Effector memory CD4-positive, alpha-beta T cell (primary cell): Measurements from ENCODE around the gene COPS9.

Source experiments
- DNase-seq, 3 donors: peaks; one replicate each; pipeline ENCODE4 v3.0.0-alpha.2; 2020
- H3K27ac ChIP-seq: 2 replicates; pipeline ENCODE4 v1.7.0; 2013; ENCODE audit warnings: mild to moderate bottlenecking, low read length, moderate library complexity; ENCODE audit not compliant: insufficient read depth, poor library complexity, severe bottlenecking
- H3K27me3 ChIP-seq: replicated peaks from 2 replicates; pipeline ENCODE4 v1.7.0; 2013; ENCODE audit warnings: mild to moderate bottlenecking, low read length; ENCODE audit not compliant: insufficient read depth, control insufficient read depth, poor library complexity, severe bottlenecking
- H3K36me3 ChIP-seq: 2 replicates; pipeline ENCODE4 v1.7.0; 2013; ENCODE audit warnings: mild to moderate bottlenecking, low read length, moderate library complexity; ENCODE audit not compliant: control insufficient read depth, insufficient read depth
- H3K4me1 ChIP-seq: 2 replicates; pipeline ENCODE4 v1.7.0; 2013; ENCODE audit warnings: low read length, mild to moderate bottlenecking; ENCODE audit not compliant: control insufficient read depth, insufficient read depth, poor library complexity, severe bottlenecking
- H3K4me3 ChIP-seq: 2 replicates; pipeline ENCODE4 v1.7.0; 2013; ENCODE audit warnings: low read length, low read depth, mild to moderate bottlenecking; ENCODE audit not compliant: insufficient read depth, poor library complexity, severe bottlenecking
- H3K9me3 ChIP-seq: 2 replicates; pipeline ENCODE4 v1.7.0; 2013; ENCODE audit warnings: mild to moderate bottlenecking, low read length, moderate library complexity; ENCODE audit not compliant: control insufficient read depth

COPS9 gene

GRCh38 chr2:240149943-240150784 lies 14.1 kb upstream of the COPS9 start:
- H3K4me3 ChIP-seq, result no peak overlapping the region
- no peaks in the 10 kb centered on the region for H3K4me1 ChIP-seq
- no peaks in the 10 kb centered on the region for H3K27me3 ChIP-seq
- H3K36me3 ChIP-seq, result no peaks in the 10 kb centered on the region
- H3K27ac ChIP-seq, result no peak overlapping the region
- no peaks in the 10 kb centered on the region for H3K9me3 ChIP-seq
- no peak for DNase-seq

GRCh38 chr2:240147911-240148587 lies 11.9 kb upstream of the COPS9 start:
- no peak for DNase-seq
- peaks cover 3% of the 10 kb centered on the region for H3K4me1 ChIP-seq
- no peaks in the 10 kb centered on the region for H3K27me3 ChIP-seq
- no peaks in the 10 kb centered on the region for H3K36me3 ChIP-seq
- H3K27ac ChIP-seq, result no peak overlapping the region
- H3K9me3 ChIP-seq, result no peaks in the 10 kb centered on the region
- no peak overlapping the region for H3K4me3 ChIP-seq

DNA sequence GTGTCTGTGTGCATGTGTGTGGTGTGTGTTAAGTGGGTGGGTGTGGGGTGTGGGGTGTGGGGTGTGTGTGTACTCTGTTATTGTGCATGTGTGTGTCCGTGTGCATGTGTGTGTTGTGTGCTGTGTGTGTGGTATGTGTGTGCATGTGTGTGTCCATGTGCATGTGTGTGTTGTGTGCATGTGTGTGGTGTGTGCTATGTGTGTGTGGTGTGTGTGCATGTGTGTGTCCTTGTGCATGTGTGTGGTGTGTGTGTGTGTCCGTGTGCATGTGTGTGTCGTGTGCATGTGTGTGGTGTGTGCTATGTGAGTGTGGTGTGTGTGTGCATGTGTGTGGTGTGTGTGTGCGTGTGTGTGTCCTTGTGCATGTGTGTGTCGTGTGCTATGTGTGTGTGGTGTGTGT lies 11.3 kb upstream of the COPS9 start:
- H3K4me3 ChIP-seq, result no peak overlapping the region
- H3K36me3 ChIP-seq, result no peaks in the 10 kb centered on the region
- peaks cover 3% of the 10 kb centered on the region for H3K4me1 ChIP-seq
- H3K27ac ChIP-seq, result no peak overlapping the region
- DNase-seq, result no peak
- no peaks in the 10 kb centered on the region for H3K9me3 ChIP-seq
- no peaks in the 10 kb centered on the region for H3K27me3 ChIP-seq

- Histone ChIP-seq H3K36me3 (no peaks in the 10 kb centered on the region), H3K4me1 (peaks cover 3% of the 10 kb centered on the region), H3K4me3 (no peak overlapping the region), H3K27ac (no peak overlapping the region), H3K9me3 (no peaks in the 10 kb centered on the region), H3K27me3 (no peaks in the 10 kb centered on the region)
- no peak for DNase-seq
These were observed 10.6 kb upstream of the COPS9 start for GRCh38 chr2:240146627-240147278.

DNA sequence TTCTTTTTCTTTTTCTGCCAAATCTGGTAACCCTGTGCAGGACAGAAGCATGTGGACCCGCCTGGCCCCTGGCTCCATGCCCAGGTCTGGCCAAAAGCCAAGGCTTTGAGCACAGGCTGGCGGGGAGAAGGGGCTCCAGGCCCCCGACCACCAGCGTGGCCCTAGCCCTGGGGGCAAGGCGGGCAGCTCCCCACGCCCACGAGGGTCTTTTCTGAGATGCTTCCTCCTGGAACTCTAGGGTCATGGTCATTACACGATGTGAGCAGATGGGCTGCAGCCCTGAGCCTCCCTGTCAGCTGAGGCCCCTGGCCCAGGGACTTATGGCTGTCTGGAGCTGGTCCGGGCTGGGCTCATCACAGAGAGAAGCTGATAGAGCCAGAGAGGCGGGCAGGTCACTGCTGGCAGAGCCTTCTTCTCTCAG lies 10.0 kb upstream of the COPS9 start:
- Histone ChIP-seq H3K36me3 (no peaks in the 10 kb centered on the region), H3K27me3 (no peaks in the 10 kb centered on the region), H3K9me3 (no peaks in the 10 kb centered on the region), H3K4me1 (peaks cover 3% of the 10 kb centered on the region), H3K27ac (no peak overlapping the region), H3K4me3 (no peak overlapping the region)
- DNase-seq, result no peak

DNA sequence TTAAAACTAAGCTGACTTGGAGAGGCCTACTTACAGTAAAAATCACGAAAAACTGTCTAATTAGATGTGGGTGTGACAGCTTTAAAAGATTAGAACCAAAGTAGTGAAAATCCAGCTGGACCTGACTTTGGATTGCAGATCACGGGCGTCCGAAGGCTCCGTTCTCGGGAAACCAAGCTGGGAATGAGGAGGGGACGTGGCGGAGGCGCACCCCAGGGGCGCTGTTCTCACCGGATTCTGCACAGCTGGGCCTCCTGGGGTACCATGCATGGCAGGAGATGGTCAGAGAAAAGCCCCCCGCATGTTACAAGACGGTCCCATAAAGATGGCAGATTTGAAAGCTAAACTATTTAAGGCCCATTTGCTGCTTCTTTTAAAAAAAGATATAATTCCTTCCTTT lies 9.4 kb upstream of the COPS9 start:
- DNase-seq, result no peak
- H3K27ac ChIP-seq, result no peak overlapping the region
- no peaks in the 10 kb centered on the region for H3K27me3 ChIP-seq
- no peaks in the 10 kb centered on the region for H3K9me3 ChIP-seq
- no peak overlapping the region for H3K4me3 ChIP-seq
- H3K36me3 ChIP-seq, result no peaks in the 10 kb centered on the region
- peaks cover 3% of the 10 kb centered on the region for H3K4me1 ChIP-seq

GRCh38 chr2:240144649-240145261 lies 8.7 kb upstream of the COPS9 start:
- Histone ChIP-seq H3K27me3 (no peaks in the 10 kb centered on the region), H3K4me3 (no peak overlapping the region), H3K27ac (no peak overlapping the region), H3K9me3 (no peaks in the 10 kb centered on the region), H3K4me1 (peaks cover 3% of the 10 kb centered on the region), H3K36me3 (no peaks in the 10 kb centered on the region)
- no peak for DNase-seq

DNA sequence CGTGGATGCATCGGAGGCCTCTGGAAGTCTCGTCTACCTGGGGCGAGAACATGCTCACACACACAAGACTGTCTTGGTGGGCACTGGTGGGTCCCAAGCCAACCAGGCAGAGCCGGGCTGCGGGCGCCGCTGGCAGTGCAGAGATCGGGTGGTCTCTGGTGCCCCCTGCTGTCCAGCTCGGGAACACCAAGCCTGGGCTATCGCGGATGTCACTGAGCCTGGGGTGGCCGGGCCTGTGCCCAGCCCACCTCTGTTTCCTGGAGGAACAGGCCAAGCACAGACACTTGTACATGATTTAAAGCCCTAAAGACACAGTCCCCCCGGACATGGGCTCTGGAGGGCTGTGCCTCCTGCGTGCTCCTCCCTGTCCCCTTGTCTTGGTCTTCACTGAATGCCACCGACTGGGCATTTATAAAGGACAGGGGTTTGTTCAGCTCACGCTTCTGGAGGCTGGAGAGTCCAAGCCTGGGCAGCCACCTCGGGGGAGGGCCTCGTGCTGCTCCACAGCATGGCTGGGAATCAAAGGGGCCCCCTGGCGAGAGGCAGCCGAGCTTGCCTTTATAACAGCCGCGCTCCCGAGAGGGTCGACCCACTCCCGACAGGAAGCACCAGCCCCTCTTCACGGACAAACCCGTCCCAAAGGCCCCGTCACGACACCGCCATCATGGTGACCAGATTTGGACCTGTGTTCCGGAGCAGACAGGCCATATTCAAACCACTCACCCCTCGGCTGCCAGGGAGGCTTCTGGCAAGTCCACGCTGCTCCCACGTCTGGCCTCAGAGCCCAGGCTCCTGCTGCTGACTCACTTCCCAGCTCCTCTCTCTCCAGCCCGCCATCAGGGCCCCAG lies 7.9 kb upstream of the COPS9 start:
- Histone ChIP-seq H3K9me3 (no peaks in the 10 kb centered on the region), H3K27ac (no peak overlapping the region), H3K36me3 (no peaks in the 10 kb centered on the region), H3K27me3 (no peaks in the 10 kb centered on the region), H3K4me3 (no peak overlapping the region), H3K4me1 (peaks cover 3% of the 10 kb centered on the region)
- peak; percentile 58 to 71 (median 60) for DNase-seq

GRCh38 chr2:240143276-240143675 lies 7.2 kb upstream of the COPS9 start:
- Histone ChIP-seq H3K4me3 (no peak overlapping the region), H3K4me1 (peaks cover 3% of the 10 kb centered on the region)

More at GRCh38 chr2:240143276-240143675, 7.2 kb upstream of the COPS9 start:
- no peak for DNase-seq
- H3K27ac ChIP-seq, result no peak overlapping the region
- no peaks in the 10 kb centered on the region for H3K9me3 ChIP-seq
- H3K27me3 ChIP-seq, result no peaks in the 10 kb centered on the region
- no peaks in the 10 kb centered on the region for H3K36me3 ChIP-seq
